Fibroblast of skin of right quadriceps (primary cell): ENCODE results near the gene ARRDC3.
A peak's percentile ranks its signal among the peaks of the same experiment; 100 is the strongest.
"Not testable (repeated sequence)": the region's sequence is repeated elsewhere in the genome, so short reads cannot be mapped to it uniquely, and the experiment has no call there.

Experiments used
- DNase-seq: peaks from one replicate; pipeline ENCODE4 v3.0.0-alpha.2; 2013

Gene ARRDC3, protein sequence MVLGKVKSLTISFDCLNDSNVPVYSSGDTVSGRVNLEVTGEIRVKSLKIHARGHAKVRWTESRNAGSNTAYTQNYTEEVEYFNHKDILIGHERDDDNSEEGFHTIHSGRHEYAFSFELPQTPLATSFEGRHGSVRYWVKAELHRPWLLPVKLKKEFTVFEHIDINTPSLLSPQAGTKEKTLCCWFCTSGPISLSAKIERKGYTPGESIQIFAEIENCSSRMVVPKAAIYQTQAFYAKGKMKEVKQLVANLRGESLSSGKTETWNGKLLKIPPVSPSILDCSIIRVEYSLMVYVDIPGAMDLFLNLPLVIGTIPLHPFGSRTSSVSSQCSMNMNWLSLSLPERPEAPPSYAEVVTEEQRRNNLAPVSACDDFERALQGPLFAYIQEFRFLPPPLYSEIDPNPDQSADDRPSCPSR

GRCh38 chr5:91383027-91383955 lies at the start of gene ARRDC3:
Gene ARRDC3, minus strand, starts transcription at chr5:91383317. Its CDS starts 225 bp downstream, at chr5:91383092.
- peak; percentile 97 for DNase-seq

DNA sequence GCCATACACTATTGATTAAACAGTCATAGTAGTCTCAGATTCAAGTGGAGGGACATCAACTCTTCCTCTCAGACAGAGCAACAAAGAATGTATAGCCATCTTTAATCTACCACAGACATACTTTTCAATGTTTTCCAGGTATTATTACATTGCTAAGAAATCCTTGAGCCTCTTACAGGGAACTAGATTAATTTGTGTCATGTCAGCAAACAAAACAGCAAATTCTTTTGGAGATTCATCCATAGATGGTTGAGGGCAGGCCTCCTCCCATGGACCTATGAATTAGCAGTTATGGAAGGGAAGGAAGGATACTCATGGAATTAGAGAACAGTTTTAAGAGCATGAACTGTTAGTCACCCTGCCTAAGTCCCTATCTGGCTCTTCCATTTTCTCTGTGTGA lies 47.8 kb upstream of the ARRDC3 start:
- DNase-seq: no peak

DNA sequence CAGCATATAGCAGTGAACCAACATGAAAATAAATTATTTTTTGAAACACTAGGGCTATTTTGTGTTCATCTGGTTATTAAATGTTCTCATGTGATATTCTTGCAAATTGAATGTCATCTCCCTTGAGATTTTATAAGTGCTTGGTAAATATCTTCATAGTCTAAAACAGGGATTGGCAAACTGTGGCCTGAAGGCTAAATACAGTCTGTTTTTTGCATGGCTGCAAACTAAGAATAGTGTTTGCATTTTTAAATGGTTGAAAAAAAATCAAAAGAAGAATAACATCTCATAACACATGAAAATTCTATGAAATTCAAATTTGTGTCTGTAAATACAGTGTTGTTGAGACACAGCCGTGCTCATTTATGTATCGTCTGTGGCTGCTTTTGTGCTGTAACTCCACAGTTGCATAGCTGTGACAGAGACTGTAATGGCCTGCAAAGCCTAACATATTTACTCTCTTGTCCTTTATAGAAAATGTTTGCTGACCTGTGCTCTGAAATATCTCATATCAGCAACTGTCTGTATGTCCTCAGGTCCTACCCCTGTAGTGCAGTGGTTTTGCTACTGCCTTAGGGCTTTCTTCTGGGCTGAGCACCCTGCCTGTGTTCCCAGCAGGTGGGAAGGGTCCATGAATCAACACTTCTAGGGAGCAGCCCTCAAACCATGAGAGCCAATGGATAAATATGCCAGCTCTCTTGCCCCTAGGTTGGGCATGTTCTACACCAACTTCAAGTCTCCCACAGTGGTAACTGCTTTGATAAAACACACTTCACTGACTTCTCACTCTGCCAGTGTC lies 41.7 kb upstream of the ARRDC3 start:
- no peak for DNase-seq

DNA sequence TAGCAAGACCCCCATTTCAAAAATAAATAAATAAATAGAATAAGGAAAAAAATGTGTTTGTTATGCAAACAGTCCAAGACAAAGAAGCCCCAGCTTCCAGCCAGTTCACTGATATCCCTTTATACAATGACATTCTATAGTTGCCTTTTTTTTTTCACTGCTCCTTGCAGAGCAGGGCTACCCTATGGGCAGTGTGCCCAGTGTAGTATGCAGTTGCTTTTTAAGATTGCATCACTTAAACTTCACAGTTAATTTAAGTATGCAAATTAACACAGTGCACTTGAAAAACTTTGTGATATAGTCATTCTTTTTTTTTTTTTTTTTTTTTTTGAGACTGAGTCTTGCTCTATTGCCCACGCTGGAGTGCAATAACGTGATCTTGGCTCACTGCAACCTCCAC lies 40.8 kb upstream of the ARRDC3 start:
- peak; percentile 17 for DNase-seq

DNA sequence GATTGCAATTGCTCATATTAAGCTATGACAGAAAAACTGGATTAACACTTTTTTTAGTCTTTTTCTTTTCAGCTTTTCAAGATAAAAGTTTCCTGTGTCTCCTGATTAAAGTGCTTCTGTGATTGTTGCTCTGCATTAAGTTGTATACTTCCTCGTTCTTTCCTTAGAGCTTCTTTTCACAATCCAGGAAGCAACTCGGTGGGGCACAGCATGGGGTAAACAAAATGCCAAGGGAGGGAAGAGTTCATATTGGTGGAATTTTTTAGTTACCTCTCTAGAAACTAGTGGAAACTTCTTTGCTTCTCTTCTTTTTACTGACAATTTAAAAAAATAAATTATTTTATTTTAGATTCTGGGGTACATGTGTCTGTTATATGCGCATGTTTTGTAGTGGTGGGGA lies 37.8 kb upstream of the ARRDC3 start:
- no peak for DNase-seq

GRCh38 chr5:91419571-91420537 lies 36.7 kb upstream of the ARRDC3 start:
- peak; percentile 62 for DNase-seq

GRCh38 chr5:91419136-91419535 lies 36.0 kb upstream of the ARRDC3 start:
- no peak for DNase-seq

GRCh38 chr5:91418158-91418557 lies 35.0 kb upstream of the ARRDC3 start:
- no peak for DNase-seq

DNA sequence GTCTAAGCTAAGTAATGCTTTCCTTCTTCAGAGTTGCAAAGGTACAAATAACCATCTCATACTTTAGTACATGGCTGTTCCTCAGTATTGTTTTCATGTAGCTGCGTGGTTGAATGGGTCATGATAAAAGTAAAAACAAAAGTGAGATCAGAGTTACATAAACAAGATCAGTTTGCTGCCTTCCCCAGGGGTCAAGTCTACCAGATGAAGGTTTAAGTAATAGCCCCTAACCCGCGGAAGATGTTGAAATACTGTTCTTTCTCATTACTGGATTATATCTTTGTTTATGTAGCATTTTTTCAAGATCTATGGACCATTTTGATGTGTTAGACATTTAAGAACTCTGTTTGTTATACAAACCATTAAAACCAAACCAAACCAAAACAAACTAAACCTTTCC lies 34.1 kb upstream of the ARRDC3 start:
- no peak for DNase-seq

DNA sequence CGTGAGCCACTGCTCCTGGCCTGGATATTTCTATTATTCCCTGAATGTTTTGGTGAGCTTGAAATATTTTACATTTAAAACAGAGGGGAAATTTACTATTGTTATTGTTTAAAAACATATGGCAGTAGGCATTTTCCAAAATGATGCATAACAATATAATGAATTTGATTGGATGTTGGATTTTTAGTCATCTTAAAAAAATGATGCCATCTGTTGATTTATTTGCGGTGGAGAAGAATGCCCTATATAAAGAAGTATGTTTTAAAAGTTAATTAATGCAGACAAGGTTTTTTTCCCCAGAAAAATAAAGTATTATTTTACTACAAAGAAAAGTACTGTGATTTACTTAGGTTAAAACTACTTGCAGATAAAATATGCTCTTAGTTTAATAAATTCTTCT lies 33.4 kb upstream of the ARRDC3 start:
- no peak for DNase-seq

DNA sequence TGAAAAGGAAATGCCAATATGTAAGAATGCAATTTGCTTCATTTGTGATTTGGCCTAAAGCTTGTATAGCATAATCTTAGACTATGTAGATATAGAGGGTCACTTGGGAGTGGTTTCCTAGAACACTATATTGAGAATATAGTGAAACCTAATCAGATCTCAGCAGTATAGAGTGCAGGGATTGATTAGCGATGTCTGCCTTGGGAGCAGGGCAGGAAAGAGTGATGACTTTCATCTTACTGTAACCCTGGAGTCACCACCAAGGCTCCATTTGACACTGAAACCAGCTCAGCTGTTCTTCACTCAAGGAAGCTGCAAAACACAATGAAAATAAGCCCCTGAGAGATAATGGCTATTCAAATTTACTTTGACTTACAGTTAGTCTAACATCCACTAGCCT lies 26.2 kb upstream of the ARRDC3 start:
- DNase-seq: no peak

DNA sequence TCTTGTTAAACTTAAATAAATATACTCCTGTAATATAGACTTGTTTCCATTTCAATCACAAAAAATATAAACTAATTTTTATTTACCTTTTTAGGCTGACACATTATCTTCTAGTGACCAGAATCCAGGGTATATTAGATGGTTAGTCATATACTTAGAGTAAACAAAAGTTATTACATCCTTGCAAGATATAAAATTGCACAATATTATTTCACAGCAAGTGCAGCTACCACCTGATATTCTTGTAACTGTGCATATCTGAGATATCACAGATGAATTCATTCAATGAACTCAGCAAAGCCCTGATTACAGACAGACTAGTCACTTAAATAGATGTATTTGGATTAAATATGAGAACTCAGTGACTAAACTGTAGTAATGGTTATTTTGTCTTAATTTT lies 25.6 kb upstream of the ARRDC3 start:
- no peak for DNase-seq

DNA sequence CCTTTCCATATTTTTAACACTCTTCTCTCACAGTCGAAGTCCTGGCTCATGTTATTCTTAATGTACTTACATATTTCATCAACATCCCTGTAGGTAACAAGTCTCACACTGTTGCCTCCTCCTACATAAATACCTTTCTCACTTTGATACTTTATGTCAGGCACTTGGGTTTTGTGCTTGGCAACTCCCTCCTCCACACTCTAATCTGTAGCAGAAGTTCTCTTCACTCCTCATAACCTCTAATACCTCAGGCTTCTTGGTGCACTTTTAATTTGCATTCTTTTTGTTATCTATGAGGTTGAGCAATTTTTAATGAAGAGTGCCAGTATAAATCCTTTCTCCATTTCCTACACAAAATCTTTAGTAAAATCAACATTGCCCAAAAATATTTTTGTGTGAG lies 24.1 kb upstream of the ARRDC3 start:
- DNase-seq: no peak

DNA sequence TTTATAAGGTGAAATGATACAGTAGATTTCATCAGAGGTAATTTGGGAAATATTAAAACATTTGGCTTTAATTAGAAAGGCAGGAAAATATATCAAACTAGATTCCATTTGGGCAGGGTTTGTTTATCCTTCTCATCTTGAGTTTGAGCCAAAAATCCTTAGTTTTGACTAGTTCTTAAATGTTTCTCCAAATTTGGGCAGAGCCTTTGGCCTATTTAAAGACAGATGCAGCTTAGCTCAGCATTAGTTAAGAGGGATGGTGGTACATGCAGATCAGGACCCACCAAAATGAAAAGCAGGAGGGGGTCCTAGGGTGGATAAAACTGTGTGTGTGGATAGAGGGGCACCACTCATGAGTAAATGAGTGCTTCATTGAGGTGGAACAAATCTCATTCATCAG lies 20.3 kb upstream of the ARRDC3 start:
- DNase-seq: peak; percentile 87

- DNase-seq: peak; percentile 56
These were observed 18.1 kb upstream of the ARRDC3 start for GRCh38 chr5:91401175-91401574.

- DNase-seq: no peak
These were observed 14.7 kb upstream of the ARRDC3 start for GRCh38 chr5:91397791-91398190.

- no peak for DNase-seq
These were observed 7.2 kb upstream of the ARRDC3 start for GRCh38 chr5:91390268-91390667.

DNA sequence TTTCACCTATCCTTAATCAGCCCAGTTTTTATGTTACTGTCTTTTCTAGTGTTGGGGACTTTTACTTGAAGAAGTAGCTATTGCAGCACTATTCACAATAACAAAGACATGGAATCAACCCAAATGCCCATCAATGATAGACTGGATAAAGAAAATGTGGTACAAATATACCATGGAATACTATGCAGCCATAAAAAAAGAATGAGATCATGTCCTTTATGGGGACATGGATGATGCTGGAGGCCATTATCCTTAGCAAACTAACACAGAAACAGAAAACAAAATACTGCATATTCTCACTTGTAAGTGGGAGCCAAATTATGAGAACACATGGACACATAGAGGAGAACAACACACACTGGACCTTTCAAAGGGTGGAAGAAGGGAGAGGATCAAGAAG lies 6.4 kb upstream of the ARRDC3 start:
- not testable (repeated sequence) for DNase-seq

GRCh38 chr5:91388362-91388761 lies 5.2 kb upstream of the ARRDC3 start:
- DNase-seq: no peak

GRCh38 chr5:91386120-91386519 lies 3.0 kb upstream of the ARRDC3 start:
- no peak for DNase-seq

GRCh38 chr5:91385596-91385995 lies 2.5 kb upstream of the ARRDC3 start:
- not testable (repeated sequence) for DNase-seq
